ENCODE measurements around the gene CFAP20. TPM values are rescaled to one million over a fixed set of nuclear protein-coding genes. Genes with fewer than 3 reads are reported as not detected.
"Not testable (repeated sequence)": the region's sequence is repeated elsewhere in the genome, so short reads cannot be mapped to it uniquely, and the experiment has no call there.

Gene CFAP20
- total RNA-seq, 1 donor from 2014 or later = 30.3 TPM

- DNase-seq (ENCODE audit: low read depth) = no peak
- TF ChIP-seq CTCF (IDR thresholded peaks at IDR 0.05; ENCODE audit: insufficient read depth, low read length, severe bottlenecking) = no peak
- FAIRE-seq = no peak
- Histone ChIP-seq H3K27me3 (ENCODE audit: control insufficient read depth, insufficient read depth, low read length) (no peaks in the 10 kb centered on the region), H3K4me3 (ENCODE audit: low read depth, low read length) (no peak overlapping the region), H3K36me3 (ENCODE audit: control insufficient read depth, insufficient read depth, low read length) (no peaks in the 10 kb centered on the region)
Measured at GRCh38 chr16:58085584-58086251, 43.5 kb downstream of the CFAP20 start.

GRCh38 chr16:58085171-58085570 lies 44.0 kb downstream of the CFAP20 start:
- no peak for DNase-seq (ENCODE audit: low read depth)
- Histone ChIP-seq H3K27me3 (ENCODE audit: control insufficient read depth, insufficient read depth, low read length) (no peaks in the 10 kb centered on the region), H3K36me3 (ENCODE audit: control insufficient read depth, insufficient read depth, low read length) (no peaks in the 10 kb centered on the region), H3K4me3 (ENCODE audit: low read depth, low read length) (no peak overlapping the region)
- no peak for FAIRE-seq
- TF ChIP-seq CTCF (IDR thresholded peaks at IDR 0.05; ENCODE audit: insufficient read depth, low read length, severe bottlenecking) = no peak

- Histone ChIP-seq H3K27me3 (ENCODE audit: control insufficient read depth, insufficient read depth, low read length) (no peaks in the 10 kb centered on the region), H3K36me3 (ENCODE audit: control insufficient read depth, insufficient read depth, low read length) (no peaks in the 10 kb centered on the region), H3K4me3 (ENCODE audit: low read depth, low read length) (no peak overlapping the region)
- TF ChIP-seq CTCF (IDR thresholded peaks at IDR 0.05; ENCODE audit: insufficient read depth, low read length, severe bottlenecking) = no peak
- DNase-seq (ENCODE audit: low read depth) = no peak
- no peak for FAIRE-seq
Measured at GRCh38 chr16:58084635-58085034, 44.5 kb downstream of the CFAP20 start.

GRCh38 chr16:58082381-58082780 lies 46.8 kb downstream of the CFAP20 start:
- Histone ChIP-seq H3K4me3 (ENCODE audit: low read depth, low read length) (no peak overlapping the region), H3K36me3 (ENCODE audit: control insufficient read depth, insufficient read depth, low read length) (no peaks in the 10 kb centered on the region), H3K27me3 (ENCODE audit: control insufficient read depth, insufficient read depth, low read length) (no peaks in the 10 kb centered on the region)
- DNase-seq (ENCODE audit: low read depth) (no peak), FAIRE-seq (no peak)
- no peak for TF ChIP-seq CTCF (IDR thresholded peaks at IDR 0.05; ENCODE audit: insufficient read depth, low read length, severe bottlenecking)

GRCh38 chr16:58080657-58081056 lies 48.5 kb downstream of the CFAP20 start:
- H3K36me3 ChIP-seq (ENCODE audit: control insufficient read depth, insufficient read depth, low read length); H3K4me3 ChIP-seq (ENCODE audit: low read depth, low read length); FAIRE-seq; H3K27me3 ChIP-seq (ENCODE audit: control insufficient read depth, insufficient read depth, low read length); DNase-seq (ENCODE audit: low read depth): not testable (repeated sequence)

- no peak for TF ChIP-seq CTCF (IDR thresholded peaks at IDR 0.05; ENCODE audit: insufficient read depth, low read length, severe bottlenecking)
- no peak for FAIRE-seq
- H3K36me3 ChIP-seq (ENCODE audit: control insufficient read depth, insufficient read depth, low read length) = no peaks in the 10 kb centered on the region
- no peak overlapping the region for H3K4me3 ChIP-seq (ENCODE audit: low read depth, low read length)
- no peak for DNase-seq (ENCODE audit: low read depth)
- no peaks in the 10 kb centered on the region for H3K27me3 ChIP-seq (ENCODE audit: control insufficient read depth, insufficient read depth, low read length)
Measured at GRCh38 chr16:58077796-58078195, 51.4 kb downstream of the CFAP20 start.

All from bronchial epithelial cell (primary cell).